Epidermal melanocyte (primary cell): Measurements from ENCODE around the gene GPRIN1.
"Not testable (repeated sequence)": the region's sequence is repeated elsewhere in the genome, so short reads cannot be mapped to it uniquely, and the experiment has no call there.

ENCODE experiments used
- DNase-seq: peaks from one replicate; pipeline ENCODE4 v3.0.0; 2011; ENCODE audit warnings: low spot score; ENCODE audit not compliant: insufficient read length

GPRIN1 gene

DNA sequence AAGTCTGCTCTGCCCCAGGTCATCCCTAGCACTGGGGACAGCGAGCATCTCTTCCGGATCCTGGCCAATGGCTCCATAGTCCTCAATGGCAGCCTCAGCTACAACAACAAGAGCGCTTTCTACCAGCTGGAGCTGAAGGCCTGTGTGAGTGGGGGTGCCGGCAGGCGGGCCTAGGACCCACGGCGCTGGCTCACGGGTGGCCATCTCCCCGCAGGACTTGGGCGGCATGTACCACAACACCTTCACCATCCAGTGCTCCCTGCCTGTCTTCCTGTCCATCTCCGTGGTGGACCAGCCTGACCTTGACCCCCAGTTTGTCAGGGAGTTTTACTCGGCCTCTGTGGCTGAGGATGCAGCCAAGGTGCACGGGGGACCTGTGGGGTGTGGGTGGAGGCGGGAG, 34.9 kb downstream of the GPRIN1 start:
- DNase-seq = no peak

DNA sequence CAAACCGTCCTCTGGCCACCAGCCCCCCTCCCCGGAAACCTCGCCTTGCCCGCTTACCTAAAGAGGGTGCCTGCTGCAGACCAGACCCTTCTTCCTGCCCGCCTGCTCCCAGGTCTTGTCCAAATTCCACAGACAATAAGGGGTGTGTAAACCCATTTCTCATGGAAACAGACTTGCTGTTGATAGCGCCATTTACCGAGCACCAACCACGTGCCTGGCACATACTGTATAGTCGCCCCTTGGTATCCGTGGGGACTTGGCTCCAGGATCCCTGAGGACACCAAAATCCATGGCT, 35.7 kb downstream of the GPRIN1 start:
- no peak for DNase-seq

DNA sequence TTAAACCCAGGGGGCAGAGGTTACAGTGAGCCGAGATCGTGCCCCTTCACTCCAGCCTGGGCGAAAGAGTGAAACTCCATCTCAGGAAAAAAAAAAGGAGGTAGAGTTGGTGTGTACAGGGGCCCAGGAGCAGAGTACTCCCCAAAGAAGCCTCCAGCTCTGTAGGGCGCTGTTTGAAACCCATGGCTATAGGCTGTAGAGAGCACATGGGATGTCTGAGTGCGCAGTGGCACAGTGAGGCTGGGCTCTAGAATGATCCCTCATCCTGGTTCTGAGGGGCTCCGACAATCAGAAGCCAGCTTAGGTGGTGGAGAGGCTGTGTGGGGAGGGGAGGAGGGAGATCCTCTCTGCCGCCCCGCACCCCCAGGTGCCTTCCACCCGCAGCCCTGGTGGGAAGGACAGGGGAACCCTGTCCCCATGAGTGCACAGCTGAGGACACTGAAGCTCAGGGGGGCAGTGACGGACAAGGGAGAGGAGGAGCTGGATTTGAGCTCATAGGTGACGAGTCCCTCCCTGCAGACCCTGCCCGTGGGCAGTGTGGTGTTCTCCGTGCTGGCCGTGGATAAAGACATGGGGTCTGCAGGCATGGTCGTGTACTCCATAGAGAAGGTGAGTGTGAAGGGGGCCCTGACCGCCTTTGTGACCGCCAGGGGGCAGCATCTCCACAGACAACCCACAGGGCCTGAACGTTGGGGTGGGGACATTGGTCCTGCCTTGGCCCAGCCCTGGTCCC, 36.2 kb downstream of the GPRIN1 start:
- peak; percentile 82 for DNase-seq

DNA sequence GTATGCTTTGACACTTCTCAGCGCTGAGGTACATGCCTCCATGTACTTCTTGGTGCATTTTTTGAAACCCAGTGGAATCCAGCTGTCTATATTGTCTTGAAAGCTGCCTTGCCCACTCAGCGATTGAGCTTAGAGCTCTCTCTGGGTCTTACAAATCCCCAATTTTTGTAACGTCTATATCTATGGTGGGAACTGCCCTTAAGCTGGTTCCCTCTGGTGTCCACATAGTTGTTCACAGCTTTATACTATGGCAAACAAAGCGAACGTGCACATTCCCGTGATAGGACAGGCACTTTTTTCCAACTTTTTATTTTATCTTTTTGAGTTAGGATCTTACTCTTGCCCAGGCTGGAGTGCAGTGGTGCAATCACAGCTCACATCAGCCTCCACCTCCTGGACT, 39.9 kb downstream of the GPRIN1 start:
- DNase-seq = peak; percentile 11

DNA sequence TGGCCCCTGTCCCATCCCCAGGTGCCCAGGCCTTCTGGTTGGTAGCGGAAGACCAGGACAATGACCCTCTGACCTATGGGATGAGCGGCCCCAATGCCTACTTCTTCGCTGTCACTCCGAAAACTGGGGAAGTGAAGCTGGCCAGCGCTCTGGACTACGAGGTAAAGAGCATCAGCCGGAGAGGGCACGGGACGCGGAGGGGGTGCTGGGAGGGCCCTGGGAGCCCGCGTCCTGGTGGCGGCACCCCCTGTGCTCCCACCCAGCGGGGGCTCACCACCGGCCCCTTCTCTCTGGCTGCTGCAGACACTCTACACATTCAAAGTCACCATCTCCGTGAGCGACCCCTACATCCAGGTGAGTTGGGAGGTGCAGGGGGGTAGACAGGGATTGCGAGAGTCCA, 41.3 kb downstream of the GPRIN1 start:
- DNase-seq = no peak

DNA sequence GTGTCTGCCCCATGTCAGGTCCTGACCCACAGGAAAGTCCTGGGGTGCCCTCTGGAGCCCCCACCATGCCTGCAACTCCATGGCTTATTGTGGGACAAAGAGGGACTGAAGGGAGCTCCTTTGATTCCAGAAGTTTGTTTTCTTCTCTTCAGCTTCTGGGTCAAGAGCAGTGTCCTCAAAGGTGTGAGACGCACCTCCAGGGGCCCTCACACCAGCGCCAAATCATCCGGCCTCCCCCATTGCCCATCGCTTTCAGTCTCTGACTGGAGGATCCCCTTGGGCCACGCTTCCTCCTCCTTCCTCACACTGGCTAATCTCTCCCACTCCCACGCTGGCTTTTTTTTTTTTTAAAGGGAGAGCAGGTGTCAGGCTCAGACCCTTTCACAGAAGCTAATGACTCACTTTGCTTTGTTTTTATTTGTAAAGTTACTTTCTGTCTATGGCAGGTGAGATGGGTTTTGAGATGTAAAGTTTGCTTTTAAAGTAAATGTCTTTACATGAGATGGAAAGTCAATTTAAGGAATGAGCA, 44.1 kb downstream of the GPRIN1 start:
- DNase-seq = no peak

DNA sequence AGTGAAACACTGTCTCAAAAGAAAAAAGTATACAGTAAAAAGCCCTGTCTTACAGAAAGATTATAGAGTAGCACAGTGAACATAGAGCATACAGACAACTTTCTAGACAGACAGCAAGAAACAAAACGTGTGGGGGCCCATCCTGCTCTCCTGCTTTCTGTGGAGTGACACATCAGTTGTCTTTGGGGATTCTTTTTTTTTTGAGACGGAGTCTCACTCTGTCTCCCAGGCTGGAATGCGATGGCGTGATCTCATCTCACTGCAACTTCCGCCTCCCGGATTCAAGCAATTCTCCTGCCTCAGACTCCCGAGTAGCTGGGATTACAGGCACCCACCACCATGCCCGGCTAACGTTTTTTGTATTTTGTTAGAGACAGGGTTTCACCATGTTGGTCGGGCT, 46.0 kb downstream of the GPRIN1 start:
- DNase-seq = no peak

DNA sequence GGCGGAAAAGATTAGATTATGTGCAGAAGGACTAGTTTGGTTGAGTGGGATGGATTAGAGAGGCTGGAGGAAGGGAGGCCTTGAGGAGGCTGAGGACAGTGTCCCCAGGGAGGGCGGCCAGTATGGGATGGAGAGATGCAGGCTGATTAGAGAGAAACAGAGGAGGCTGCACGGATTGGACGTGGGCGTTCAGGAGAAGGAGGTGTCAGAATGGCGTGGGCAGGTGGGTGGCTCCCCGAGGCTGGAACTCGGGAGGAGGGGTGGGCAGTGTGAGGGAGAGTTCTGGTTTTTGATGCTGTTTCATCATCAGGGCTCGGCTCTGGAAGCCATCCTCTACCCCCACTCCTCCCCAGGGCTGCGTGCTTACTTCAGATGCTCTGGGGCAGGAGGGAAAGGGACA, 47.8 kb downstream of the GPRIN1 start:
- no peak for DNase-seq

DNA sequence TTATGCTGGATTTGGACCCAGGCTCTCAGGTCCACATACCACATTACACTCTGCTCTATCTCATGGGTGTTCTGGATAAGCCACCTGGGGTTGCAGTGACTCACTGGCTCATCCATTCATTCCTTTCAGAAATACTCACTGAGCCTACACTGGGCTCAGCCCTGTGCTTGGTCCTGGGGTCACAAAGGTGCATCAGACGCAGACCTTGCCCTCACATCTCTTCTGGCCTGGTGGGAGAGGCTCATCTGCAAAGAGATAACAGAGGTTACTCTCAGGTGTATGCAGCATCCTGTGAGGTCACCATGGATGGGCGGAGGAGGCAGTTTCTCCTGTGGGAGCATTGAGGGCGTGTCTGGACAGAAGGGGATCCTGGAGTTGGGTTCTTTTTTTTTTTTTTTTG, 48.7 kb downstream of the GPRIN1 start:
- no peak for DNase-seq

DNA sequence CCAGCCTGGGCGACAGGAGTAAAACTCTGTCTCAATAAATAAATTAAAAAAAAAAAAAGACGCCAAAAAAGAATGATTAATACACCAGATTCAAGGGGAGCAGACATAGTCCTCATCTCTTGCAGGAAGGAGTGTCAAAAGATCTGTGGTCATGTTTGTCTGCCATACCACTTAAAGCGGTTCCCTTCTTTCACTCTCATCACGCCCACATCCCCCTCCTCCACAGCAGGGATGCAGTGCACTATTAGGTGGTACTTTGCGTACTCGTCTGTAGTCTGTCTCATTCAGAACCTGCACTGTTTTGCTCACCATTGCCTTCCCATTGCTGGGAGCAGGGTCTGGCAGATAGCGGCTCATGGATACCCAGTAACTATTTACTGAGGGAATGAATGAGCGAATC, 49.6 kb downstream of the GPRIN1 start:
- DNase-seq = no peak

DNA sequence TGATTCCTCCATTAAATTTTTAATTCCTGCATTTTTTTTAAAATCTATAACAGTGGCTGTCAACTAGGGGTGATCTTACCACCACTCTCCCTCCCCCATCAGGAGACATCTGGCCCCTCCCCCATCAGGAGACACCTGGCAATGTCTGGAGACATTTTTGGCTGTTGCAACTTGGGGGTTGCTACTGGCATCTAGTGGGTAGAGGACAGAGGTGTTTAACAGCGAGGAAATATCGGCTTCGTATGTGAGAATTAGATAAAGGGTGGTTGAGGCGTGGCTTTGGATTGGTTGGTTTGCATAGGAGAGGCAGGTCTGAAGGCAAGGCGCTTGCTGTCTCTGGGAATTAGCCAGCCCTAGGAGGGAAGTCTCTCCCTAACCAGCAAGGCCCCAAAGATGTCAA, 50.3 kb downstream of the GPRIN1 start:
- DNase-seq = no peak

DNA sequence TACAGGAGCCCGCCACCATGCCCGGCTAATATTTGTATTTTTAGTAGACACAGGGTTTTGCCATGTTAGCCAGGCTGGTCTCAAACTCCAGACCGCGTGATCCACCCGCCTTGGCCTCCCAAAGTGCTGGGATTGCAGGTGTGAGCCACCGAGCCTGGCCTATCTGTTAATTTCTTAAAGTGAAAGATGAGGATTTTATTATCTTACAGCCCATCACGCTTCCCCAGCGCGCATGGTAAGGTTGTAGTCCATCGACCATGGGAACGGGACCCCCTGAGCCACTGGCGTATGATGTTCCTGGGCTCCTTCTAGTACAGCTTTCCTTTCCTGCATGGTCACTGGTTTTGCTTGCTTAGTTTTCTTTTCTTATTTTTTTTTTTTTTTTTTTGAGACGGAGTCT, 52.1 kb downstream of the GPRIN1 start:
- no peak for DNase-seq

DNA sequence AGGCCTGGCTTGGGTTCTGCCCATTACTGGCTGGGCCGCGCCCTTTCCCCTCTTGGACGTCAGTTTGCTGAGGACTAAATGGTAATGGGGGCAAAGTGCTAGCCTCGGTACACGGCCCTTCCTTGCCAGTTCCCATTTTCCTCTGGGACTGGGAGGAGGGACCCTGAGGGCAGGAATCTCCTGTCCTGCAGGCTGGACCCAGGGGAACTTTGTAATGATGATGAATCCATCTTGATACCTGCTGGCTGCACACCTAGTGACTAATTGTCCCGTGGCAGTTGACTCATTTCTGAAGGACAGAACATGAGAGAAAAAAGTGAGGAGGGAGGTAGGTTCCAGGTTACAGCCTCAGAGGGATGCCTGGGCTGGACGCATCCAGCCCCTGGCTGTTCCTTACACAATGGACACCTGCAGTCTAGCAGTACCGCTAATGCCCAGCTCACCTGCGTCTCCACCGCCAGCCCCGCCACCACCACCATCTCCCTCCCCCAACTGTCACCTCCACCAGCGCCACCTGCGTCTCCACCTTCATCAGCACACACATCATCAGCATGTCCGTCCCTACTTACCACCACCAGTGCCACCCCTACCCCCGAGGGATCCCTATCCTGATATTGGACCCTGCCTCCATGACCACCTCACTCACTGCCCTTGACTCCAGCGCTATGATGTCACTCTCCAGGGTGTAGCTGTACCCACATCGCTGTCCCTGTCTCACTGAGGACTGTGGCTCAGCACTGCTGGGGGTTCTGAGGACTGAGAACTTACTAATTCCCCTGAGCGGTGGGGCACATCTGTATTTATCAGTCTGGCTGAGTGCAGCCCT, 56.5 kb downstream of the GPRIN1 start:
- DNase-seq = no peak

DNA sequence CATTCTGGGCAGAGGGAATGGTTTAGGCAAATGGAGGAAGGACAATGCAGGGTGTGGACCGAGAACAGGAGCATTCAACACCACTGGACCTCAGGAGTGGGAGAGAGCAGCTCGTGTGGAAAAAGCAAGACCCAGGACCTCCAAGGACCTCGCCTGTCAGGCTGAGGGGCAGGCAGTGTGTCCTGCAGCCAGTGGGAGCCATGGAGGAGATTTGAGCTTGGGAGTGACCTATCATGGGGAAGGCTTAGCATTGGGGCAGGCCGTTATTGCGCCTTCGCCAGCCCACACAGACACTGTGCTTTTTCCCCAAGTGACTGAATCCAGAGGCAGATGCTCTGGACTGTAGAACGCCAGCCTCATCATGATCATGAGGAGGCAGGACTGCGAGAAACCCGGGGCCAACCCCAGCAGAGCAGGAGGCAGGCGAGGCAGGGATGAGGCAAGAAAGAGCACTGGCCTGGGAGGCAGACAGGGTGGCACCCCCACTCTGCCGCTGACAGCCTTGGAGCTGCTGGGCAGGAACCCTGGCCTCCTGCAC, 57.6 kb downstream of the GPRIN1 start:
- no peak for DNase-seq

DNA sequence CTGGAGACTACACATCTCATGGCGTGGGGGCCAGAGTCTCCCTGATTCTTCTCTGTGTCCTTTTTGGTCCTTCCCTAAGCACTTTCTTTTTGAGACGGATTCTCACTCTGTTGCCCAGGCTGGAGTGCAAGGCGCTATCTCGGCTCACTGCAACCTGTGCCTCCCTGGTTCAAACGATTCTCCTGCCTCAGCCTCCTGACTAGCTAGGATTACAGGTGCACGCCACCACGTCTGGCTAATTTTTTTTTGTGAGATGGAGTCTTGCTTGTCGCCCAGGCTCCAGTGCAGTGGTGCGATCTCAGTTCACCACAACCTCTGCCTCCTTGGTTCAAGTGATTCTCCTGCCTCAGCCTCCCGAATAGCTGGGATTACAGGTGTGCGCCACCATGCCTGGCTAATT, 59.0 kb downstream of the GPRIN1 start:
- DNase-seq = not testable (repeated sequence)

DNA sequence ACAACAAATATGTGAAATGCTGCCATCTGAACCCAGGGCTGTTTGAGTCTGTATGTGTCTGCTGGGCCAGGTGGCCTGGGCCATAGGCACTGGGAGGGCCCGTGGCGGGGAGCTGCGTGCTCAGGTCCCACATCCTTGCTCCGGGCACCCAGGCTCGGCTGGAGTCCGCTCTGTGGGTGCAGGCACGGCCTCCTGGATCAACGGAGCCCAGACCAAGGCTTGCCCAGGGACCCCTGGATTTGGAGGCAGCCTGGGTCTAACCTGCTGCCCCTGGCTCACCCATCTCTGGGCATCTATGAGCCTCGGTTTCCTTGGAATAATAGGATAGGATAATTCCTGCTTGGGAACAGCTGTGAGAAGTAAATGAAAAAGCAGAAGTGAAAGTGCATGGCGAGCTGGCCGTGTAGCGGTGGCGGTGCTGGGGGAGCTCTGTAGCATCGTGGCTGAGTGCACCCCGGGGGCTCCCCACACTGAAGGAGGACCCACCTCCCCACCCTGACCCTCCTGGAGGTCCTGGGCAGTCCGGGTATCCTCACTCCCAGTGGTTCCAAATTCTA, 59.6 kb downstream of the GPRIN1 start:
- DNase-seq = no peak

DNA sequence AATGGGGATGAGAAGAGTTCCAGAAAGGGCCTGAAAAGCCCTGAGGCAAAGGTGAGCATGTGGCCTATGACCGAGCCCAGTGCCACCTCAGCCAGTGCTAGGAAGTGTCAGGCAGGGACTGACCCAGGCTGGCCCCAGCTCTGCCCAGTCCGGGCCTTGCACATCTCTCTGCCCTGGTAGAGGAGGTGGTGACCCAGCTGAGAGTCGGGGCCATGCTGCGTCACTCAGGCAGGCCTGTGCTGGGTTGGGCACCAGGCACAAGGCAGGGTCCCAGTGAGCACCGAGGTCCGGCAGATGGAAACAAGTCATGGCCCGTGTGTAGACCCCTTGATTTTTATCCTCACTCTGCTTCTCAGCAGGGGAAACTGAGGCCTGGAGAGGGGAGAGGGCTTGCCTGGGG, 60.1 kb downstream of the GPRIN1 start:
- DNase-seq = no peak

DNA sequence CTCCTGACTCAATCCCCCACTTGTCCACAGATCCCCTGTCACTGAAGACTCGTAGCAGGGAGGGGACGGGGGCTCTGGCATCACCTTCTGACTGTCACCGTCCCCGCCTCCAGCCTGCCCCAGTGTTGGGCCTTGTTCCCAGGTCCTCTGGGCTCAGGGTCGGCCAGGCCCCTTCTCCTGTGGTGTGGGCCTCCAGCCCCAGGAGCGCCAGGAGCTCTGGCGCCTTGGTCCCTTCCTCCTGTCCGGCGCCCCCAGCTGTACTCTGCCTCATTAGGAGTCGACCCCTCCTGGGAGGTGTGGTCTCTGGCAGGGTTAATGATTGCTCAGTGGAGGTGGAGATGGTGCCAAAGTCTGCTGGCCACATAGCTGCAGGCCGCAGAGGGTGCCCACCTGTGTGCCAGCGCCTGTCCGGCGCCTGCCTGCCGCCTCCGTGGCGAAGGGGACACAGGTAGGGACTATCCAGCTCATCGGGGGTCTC, 61.0 kb downstream of the GPRIN1 start, which contains the start of gene CDHR2:
Gene CDHR2 (plus strand): TSS at position 376 of the 478 bp plus-strand sequence. CDS start 16,011 bp downstream, outside the sequence.
- DNase-seq = no peak

DNA sequence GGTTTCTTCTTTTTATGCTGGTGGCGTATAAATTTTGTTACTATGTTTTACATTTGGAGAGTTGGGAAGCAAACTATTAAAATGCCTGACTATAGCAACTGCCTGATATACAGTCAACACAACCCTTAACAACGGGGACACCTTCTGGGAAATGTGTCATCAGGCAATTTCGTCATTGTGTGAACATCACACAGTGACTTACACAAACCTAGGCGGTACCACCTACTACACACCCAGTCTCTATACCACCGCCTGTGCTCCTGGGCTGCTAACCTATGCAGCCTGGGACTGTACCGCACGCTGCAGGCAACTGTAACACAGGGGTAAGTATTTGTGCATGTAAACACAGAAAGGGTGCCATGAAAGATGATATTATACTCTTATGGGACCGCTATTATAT, 62.2 kb downstream of the GPRIN1 start:
- no peak for DNase-seq
